H54 (cell line): Measurements from ENCODE around the gene ABCB1.
"Not testable (repeated sequence)": the region's sequence is repeated elsewhere in the genome, so short reads cannot be mapped to it uniquely, and the experiment has no call there.

Source experiments
- DNase-seq: peaks from one replicate; pipeline ENCODE4 v3.0.0; 2011; ENCODE audit warnings: low spot score, mixed read lengths; ENCODE audit not compliant: insufficient read length
- FAIRE-seq: peaks from 3 replicates; lab custom pipeline; 2011; peaks lifted over from hg19 to GRCh38; lab: Jason Lieb, UNC
- POLR2A ChIP-seq: IDR thresholded peaks from 2 replicates; pipeline ENCODE4 v1.6.1; 2011; ENCODE audit warnings: low read depth, mild to moderate bottlenecking, low read length

Gene ABCB1

DNA sequence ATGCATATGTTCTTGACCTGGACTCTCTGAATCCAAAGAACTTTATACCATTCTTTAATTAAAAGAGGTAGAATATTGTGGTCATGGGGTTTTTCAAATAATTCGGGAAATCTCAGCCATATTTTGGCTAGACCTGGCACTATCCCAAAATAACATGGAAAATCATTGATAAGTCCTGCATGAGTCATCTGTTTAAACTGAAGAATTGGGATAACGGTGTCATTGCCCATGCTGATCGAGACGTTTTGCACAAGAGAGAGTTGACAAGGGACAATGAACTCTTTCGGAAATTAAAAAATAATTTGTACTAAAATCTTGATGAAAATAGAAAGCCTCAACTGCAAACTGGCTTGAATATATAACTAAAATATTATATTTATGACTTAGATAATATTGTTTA is 105.3 kb downstream of the ABCB1 start:
- FAIRE-seq, result no peak
- DNase-seq, result no peak
- TF ChIP-seq POLR2A, result no peak

DNA sequence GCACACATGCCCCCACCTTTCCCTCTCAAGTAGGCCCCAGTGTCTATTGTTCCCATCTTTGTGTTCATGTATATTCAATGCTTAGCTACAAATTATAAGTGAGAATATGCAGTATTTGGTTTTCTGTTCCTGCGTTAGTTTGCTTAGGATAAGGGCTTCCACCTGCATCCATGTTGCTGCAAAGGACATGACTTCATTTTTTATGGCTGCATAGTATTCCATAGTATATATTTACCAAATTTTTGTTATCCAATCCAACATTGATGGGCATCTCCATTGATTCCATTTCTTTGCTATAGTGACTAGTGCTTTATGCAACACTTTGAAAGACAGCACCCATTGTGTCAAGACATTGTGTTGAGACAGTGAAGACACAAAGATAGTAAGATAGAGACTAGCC is 106.2 kb downstream of the ABCB1 start:
- FAIRE-seq (no peak), DNase-seq (no peak)
- TF ChIP-seq POLR2A, result no peak

DNA sequence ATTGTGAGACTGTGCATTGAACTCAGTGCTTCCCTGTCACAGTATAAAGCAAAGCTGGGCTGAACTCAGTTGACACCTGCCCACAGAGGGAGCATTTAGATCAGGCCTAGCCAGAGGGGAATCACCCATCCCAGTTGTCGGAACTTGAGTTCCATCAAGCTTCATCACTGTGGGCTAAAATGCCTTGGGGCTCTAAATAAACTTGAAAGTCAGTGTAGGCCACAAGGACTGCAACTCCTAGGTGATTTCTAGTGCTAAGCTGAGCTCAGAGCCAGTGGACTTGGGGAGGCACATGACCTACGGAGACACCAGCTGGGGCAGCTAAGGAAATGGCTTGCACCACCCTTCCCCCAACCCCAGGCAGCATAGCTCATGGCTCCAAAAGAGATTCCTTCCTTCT is 117.6 kb downstream of the ABCB1 start:
- FAIRE-seq (no peak), DNase-seq (no peak)
- no peak for TF ChIP-seq POLR2A

DNA sequence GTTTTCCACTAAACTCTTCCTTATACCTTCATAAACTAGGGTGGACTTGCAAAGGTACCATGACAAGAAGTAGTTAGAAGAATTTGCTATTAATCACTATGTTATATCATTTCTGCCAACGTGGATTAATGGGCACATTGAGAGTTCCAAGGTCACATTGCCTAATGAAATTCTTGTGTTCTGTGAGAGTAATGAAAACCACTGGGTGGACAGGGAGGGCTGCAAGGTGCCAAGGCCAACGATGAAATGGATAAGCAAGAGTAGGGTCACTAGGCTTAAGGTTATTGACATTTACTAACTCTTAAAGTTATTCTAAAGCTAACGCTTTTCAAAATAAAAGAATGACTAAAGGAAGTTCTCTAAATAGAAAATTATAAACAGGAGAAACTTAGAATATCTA is 118.6 kb downstream of the ABCB1 start:
- FAIRE-seq (no peak), DNase-seq (no peak)
- TF ChIP-seq POLR2A, result no peak

DNA sequence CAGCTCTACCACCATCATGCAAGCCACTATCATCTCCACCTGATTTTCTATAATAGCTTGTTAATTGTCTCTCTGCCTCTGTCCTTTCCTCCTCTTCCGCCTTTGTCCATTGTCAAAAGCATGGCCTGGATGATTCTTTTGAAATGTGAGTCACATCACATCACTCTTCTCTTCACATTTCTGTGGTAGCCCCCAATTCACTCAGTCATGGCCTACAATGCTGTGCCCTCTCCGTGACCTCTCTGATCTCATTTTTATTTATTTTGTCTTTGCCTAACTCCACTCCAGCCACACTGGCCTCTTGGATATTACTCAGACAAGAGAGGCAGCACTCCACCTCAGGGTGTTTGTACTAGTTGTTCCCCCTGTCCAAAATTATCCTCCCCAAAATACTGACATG is 120.3 kb downstream of the ABCB1 start:
- FAIRE-seq (no peak), DNase-seq (no peak)
- TF ChIP-seq POLR2A, result no peak

DNA sequence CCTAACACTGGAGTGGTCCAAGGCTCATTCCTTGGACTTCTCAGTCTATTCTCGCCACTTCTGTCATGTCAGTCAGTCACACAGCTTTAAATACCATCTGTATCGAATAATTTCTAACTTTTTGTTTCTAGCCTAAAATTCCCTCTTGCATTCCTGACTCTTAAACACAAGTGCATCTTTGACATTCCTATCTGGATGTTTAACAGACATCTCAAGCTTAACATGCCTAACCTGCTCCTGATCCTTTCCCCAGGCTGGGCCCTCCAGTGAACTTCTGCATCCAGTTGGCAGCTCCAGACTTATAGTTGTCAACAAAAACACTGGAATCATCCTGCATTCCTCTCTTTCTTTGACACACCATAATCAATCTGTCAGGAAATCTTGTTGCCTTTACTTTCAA is 120.7 kb downstream of the ABCB1 start:
- no peak for FAIRE-seq
- DNase-seq, result no peak
- no peak for TF ChIP-seq POLR2A

DNA sequence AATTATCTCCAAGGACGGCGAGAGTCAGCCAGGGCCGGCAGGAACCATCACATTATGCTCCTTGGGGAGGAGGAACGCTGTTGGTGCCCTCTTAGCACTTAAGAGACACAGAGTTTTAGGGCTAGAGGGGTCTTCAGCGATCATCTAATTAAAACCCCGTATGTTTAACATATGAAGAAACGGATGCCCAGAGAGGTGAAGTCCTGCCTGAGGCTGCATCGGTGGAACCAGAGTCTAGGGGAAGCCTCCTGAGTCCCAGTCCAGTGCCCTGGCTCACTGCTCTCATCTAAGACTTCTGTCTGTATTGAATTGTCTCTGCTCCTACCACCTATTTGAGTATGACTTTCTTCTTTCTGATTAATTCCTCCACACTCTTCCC is 124.5 kb downstream of the ABCB1 start:
- no peak for TF ChIP-seq POLR2A
- no peak for FAIRE-seq
- no peak for DNase-seq

DNA sequence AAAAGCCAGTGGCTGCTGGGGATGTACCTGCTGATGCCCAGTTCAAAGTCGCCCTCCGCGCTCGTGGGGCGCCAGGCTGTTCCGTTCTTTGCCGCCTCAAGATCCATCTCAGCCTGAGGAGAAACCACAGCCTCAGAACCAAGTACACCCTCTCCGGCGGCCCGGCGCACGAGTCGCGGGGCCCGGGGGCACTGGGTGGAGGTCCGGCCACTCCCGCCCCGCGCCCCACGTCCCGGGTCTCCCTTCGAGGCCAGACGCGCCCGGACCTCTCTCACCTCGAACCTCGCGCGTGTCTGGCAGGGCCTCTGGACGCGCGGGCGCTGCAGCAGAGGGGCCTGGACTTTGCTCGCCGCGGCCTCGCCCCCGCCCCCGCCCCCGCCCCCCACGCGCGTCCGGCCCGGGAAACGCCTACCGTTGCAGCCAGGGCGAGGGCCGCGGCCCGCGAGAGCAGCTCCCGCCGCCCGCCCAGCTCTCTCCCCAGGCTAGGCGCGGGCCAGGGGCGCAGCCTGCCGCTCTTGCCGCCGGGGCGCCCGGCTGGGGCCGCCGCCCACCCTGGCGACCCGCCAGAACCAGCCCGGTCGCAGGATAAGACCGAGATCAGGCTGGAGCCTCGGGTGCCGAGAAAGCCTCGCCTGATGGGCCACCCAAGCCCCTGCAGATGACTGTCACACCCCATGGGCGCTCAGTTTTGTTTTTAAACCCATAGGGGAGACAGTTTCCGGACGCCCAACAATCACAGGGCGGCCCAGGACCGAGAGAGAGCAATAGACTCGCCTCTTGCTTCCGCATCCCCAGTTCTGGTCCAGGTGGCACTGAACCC is 125.1 kb downstream of the ABCB1 start, which contains the start of gene ABCB4:
ABCB4 (minus strand) TSS at position 322 of the 820 bp plus-strand sequence; CDS start at position 107, 215 bp downstream.
- FAIRE-seq, result no peak
- no peak for TF ChIP-seq POLR2A
- no peak for DNase-seq

DNA sequence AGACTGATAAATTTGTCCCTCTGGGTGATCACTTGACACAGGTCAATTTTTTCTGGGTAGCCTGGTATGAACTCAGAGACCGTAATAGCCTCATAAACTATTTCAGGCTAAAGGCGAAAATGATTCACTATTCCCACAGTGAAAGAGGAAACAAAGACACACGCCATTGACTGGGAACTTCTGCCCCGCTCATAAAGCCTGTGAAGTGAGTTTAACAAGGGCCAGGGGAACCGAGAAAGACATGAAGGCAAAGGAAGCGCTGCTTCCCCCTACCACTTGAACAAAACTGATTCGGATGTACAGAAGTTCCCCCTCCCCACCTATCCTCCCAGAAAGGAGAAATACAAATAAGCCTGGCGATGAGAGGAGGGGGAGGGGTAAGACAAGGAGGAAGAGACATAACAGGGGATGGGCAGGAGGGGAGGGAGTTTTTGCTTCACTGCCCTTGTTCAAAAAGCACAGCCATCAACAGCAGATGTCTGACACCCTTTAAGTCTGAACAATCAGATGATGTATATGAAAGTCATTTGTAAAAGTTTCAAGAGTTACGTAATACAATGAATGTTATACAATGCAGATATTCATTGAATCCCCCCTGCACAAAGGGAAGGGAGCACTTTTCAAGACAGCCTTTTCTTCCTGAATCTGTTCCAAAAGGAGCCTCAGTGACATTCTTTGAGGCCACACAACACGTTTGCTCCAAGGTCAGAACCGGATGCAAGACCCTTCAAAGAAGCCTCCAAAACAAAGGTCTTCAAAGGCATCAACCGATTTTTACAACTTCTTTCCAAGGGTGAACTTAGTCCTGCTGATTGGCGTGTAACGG is 125.9 kb downstream of the ABCB1 start:
- DNase-seq, result no peak
- no peak for FAIRE-seq
- no peak for TF ChIP-seq POLR2A

DNA sequence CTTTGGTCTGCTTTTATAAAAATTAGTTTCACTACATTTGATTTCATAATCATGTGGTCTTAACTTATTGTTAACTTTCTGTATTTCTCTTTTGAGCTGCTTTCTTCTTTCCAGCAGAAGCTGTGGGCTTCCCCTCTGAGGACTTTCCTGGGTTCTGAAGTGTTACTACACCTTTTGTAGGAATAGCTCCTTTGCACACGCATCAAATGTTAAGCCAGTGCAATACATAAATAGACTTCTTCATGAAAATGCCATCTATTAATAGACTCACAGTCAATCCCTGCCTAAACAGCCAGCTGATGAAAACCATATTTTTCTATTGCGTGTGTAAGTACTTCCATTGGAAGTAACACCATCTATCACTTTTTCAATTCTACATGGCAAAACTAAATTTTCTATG is 126.7 kb downstream of the ABCB1 start:
- DNase-seq (no peak), FAIRE-seq (no peak)
- no peak for TF ChIP-seq POLR2A

DNA sequence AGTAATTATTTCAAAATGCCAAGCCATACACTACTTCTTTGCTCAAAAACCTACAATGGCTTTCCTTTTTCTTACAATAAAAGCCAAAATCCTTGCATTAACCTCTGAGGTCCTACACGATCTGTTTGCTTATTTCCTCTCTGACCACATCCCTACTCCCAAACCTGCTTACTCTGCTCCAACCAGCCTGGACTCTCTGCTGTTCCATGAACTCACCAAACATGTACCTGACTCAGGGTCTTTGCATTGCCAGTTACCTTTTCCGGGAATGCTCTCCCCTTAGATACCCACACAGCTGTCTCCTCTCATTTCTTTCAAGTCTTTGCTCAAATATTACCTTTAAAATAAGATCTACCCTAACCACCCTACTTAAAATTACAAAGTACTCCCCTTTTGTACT is 127.5 kb downstream of the ABCB1 start:
- FAIRE-seq, result no peak
- DNase-seq, result no peak
- no peak for TF ChIP-seq POLR2A

DNA sequence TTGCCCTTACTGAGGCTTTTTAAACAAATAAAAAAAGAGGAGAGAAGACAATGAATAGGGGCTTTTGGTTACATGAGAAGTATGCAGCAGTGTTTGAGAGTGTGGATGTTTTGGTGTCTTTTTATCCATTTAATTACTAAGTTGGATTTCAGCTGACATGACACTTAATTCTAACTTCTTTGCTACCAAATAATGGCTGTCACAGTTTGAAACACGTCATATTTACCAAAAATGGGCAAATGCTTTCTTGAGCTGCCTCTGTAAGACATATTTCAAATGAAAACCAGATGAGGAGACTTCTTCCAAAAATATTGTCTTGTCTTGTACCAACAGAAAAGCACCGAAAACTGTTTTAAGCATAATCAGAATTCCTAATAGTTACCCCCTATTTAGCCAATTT is 129.2 kb downstream of the ABCB1 start:
- DNase-seq (no peak), FAIRE-seq (no peak)
- TF ChIP-seq POLR2A, result no peak

DNA sequence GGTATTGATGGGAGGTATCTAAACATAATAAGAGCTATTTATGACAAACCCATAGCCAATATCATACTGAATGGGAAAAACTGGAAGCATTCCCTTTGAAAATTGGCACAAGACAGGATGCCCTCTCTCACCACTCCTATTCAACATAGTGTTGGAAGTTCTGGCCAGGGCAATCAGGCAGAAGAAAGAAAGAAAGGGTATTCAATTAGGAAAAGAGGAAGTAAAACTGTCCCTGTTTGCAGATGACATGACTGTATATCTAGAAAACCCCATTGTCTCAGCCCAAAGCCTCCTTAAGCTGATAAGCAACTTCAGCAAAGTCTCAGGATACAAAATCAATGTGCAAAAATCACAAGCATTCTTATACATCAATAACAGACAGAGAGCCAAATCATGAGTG is 131.5 kb downstream of the ABCB1 start:
- not testable (repeated sequence) for DNase-seq, FAIRE-seq

DNA sequence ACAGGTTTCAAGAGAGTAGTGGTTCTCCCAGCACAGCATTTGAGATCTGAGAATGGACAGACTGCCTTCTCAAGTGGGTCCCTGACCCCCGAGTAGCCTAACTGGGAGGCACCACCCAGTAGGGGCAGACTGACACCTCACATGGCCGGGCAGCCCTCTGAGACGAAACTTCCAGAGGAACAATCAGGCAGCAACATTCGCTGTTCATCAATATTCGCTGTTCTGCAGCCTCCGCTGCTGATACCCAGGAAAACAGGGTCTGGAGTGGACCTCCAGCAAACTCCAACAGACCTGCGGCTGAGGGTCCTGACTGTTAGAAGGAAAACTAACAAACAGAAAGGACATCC is 135.2 kb downstream of the ABCB1 start:
- not testable (repeated sequence) for DNase-seq, FAIRE-seq

DNA sequence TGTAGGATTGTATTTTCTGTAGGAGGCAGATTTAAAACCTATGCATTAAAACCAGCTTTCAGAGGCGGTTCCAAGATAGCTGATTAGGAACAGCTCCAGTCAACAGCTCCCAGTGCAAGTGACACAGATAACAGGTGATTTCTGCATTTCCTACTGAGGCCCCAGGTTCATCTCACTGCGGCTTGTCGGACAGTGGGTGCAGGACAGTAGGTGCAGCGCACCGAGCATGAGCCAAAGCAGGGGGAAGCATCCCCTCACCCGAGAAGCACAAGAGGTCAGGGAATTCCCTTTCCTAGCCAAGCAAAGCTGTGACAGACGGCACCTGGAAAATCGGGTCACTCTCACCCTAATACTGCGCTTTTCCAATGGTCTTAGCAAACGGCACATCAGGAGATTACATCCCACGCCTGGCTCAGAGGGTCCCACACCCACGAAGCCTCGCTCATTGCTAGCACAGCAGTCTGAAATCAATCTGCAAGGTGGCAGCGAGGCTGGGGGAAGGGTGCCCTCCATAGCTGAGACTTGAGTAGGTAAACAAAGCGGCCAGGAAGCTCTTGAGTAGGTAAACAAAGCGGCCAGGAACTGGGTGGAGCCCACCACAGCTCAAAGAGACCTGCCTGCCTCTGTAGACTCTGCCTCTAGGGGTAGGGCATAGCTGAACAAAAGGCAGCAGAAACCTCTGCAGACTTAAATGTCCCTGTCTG is 135.7 kb downstream of the ABCB1 start:
- not testable (repeated sequence) for DNase-seq, FAIRE-seq
